ENCODE measurements around the gene MAGEB17.

GRCh38 chrX:16141422-16142245 lies 25.6 kb upstream of the MAGEB17 start:
- no peak for TF ChIP-seq POLR2A (IDR thresholded peaks at IDR 0.05)
- no peak for TF ChIP-seq CTCF (IDR thresholded peaks at IDR 0.05)
- no peak for TF ChIP-seq EP300 (IDR thresholded peaks at IDR 0.05)
- no peak for TF ChIP-seq POLR2AphosphoS5 (IDR thresholded peaks at IDR 0.05)

Measured in sigmoid colon (tissue), 4 donors.